Left ventricle myocardium inferior (tissue), 1 donor: ENCODE measurements around the gene DPCD. TPM values are rescaled to one million over a fixed set of nuclear protein-coding genes. Genes with fewer than 3 reads are reported as not detected.

Experiments used
- DNase-seq: peaks from one replicate; pipeline ENCODE4 v3.0.0-alpha.2; 2020
- H3K27ac ChIP-seq: fragments of 200-600 bp; replicated peaks from 2 replicates; pipeline ENCODE4 v1.8.0; 2021
- H3K27me3 ChIP-seq: fragments of 200-600 bp; 2 replicates; pipeline ENCODE4 v1.8.0; 2021; ENCODE audit warnings: low read depth
- H3K36me3 ChIP-seq: fragments of 200-600 bp; 2 replicates; pipeline ENCODE4 v1.8.0; 2021
- H3K4me1 ChIP-seq: fragments of 200-600 bp; 2 replicates; pipeline ENCODE4 v1.8.0; 2021
- H3K4me3 ChIP-seq: fragments of 200-600 bp; 2 replicates; pipeline ENCODE4 v1.8.0; 2021; ENCODE audit warnings: mild to moderate bottlenecking, moderate library complexity
- H3K9me3 ChIP-seq: fragments of 200-600 bp; replicated peaks from 2 replicates; pipeline ENCODE4 v1.8.0; 2021
- CTCF ChIP-seq: fragments of 200-600 bp; IDR thresholded peaks from 2 replicates; pipeline ENCODE4 v1.8.0; 2021; ENCODE audit warnings: antibody characterized with exemption, mild to moderate bottlenecking, borderline replicate concordance
- intact Hi-C: fragments of 100-400 bp; cut with micrococcal nuclease; formaldehyde crosslinking; loops from one replicate; pipeline ENCODE4 v1.11.0; 2022
- total RNA-seq: library from RNA; stranded (reverse); fragmentation: NEBNext Ultra II Directional; extraction: Animal tissue kit (Norgen Biotek cat#: 25700); gene quantifications from one replicate; pipeline ENCODE4 v1.2.1, GENCODE V29; 2021
- donor health status: DM: no; HTN: yes; CAD: no; lungs with severe emphysema.

DPCD gene
- total RNA-seq, 1 donor from 2014 or later: 24.0 TPM

DNA sequence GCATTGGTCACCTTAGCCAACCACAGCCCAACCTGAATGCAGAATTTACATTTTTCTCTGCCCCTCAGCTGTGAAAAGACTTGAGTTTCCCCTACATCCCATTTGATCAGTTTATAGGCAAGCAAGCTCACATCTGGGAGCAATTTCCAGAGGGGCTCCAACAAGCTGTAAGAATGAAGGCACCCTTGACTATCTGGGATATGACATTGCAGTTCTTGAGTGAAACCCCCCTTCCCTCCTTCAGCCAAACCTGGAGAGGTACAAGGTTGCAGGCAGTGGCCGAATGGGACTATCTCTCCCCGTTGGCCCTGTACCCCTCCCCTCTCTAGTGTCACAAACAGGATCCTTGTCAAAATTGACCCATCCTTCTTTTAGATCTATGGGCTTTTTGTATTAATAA lies 30.6 kb upstream of the DPCD start:
- no peak for TF ChIP-seq CTCF
- no peak for DNase-seq
- Histone ChIP-seq H3K36me3 (peaks cover 26% of the 10 kb centered on the region), H3K4me3 (no peak overlapping the region), H3K4me1 (no peaks in the 10 kb centered on the region), H3K9me3 (no peaks in the 10 kb centered on the region), H3K27me3 (peaks cover 5% of the 10 kb centered on the region), H3K27ac (no peak overlapping the region)
- intact Hi-C loops: no loop called here

- TF ChIP-seq CTCF: no peak
- DNase-seq: no peak
These were observed 29.9 kb upstream of the DPCD start for GRCh38 chr10:101558204-101558603.

DNA sequence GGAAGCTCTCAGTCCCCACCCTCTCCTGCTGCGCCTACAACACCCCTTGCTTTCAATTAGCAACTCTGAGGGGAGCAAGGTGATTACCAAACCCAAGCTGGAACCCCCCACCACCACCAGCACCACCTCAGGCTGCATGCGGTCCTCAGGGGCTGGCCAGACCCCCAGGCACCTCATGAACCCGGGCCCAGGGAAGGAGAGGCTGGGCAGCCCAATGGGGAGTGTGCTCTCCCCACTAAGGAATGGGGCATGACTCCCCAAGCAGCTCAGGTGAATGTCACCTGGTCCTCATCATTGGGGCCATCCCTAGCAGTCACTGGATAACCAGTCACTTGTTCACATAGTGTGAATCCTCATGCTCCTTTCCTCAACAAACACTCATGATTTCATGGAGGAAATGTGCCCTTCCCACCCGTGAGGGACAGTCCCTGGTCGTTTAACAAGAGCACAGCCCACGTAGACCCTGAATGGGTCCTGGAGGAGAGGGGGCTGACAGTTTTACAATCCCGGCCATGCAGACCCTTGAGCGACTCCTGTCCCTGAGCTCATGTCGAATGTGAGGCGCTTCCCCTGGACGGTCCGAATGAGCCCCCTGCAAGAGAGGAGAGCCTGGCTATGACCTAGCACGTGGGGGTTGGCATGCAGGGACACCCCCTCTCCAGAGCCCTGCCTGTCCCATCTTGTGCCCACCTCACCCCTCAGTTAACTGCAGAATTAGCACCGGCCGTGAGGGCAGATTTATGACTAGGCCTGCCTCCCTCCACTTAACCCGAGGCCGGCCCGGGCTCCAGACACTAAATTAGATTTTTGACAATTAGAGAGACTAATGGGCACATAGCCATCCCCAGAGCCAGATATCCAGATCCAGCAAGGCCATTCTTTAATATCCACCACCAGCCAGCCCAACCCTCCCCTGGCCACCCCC lies 29.2 kb upstream of the DPCD start:
- Histone ChIP-seq H3K9me3 (no peaks in the 10 kb centered on the region), H3K4me1 (no peaks in the 10 kb centered on the region), H3K27ac (no peak overlapping the region), H3K36me3 (peaks cover 12% of the 10 kb centered on the region), H3K4me3 (no peak overlapping the region), H3K27me3 (peaks cover 19% of the 10 kb centered on the region)
- intact Hi-C loops: no loop called here
- no peak for TF ChIP-seq CTCF
- DNase-seq: no peak

More at GRCh38 chr10:101558204-101558603, 29.9 kb upstream of the DPCD start:
- Histone ChIP-seq H3K9me3 (no peaks in the 10 kb centered on the region), H3K36me3 (peaks cover 20% of the 10 kb centered on the region), H3K4me3 (no peak overlapping the region), H3K27ac (no peak overlapping the region), H3K27me3 (peaks cover 12% of the 10 kb centered on the region), H3K4me1 (no peaks in the 10 kb centered on the region)
- intact Hi-C loops: no loop called here

GRCh38 chr10:101559596-101560297 lies 28.4 kb upstream of the DPCD start:
- Histone ChIP-seq H3K36me3 (peaks cover 5% of the 10 kb centered on the region), H3K27ac (no peak overlapping the region), H3K4me1 (no peaks in the 10 kb centered on the region), H3K4me3 (no peak overlapping the region), H3K27me3 (peaks cover 28% of the 10 kb centered on the region), H3K9me3 (no peaks in the 10 kb centered on the region)
- intact Hi-C loops: no loop called here
- no peak for DNase-seq
- no peak for TF ChIP-seq CTCF

DNA sequence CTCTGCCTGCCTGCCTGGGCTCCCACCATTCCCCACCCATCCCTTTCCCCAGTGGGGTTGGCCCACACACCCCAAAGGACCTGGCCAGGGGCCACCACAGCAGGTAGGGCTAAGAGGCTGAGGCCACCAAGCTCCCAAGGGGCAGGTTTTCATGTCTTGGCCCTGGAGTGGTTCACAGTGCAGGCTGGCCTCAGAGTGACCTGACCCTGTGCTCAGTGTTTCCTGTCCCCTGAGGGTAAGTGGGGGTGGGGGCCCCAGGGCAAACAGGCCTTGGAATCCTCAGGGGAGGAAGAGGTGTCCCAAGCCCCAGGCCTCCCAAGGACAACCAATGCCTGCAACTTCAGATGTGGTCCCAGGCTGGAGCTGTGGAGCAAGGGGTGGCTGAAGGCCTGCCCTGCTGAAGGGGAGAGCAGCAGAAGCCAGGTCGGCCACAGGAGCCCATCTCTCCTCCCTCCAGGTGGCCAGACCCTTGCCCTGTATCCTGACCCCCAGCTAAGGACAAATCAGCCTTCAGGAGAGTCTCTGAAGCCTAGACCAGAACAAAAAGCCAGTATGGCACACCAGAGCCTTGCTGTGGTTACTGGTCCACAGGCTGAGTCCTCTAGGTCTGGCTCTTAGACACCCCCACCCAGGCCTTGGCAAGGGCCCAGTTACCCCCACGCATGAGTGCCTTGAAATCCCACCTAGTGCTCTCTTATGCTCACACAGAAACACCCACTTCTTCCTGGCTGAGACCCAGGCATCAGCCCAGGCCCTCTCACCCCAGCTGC lies 27.6 kb upstream of the DPCD start:
- peaks cover 35% of the 10 kb centered on the region for H3K27me3 ChIP-seq
- intact Hi-C loops: no loop called here
- DNase-seq: no peak

More for the DNA sequence above, 27.6 kb upstream of the DPCD start:
- no peak for TF ChIP-seq CTCF
- H3K4me1 ChIP-seq: no peaks in the 10 kb centered on the region
- no peak overlapping the region for H3K4me3 ChIP-seq
- peaks cover 4% of the 10 kb centered on the region for H3K36me3 ChIP-seq
- no peak overlapping the region for H3K27ac ChIP-seq
- no peaks in the 10 kb centered on the region for H3K9me3 ChIP-seq
